Measurements from ENCODE around the gene WNT3. TPM values are rescaled to one million over a fixed set of nuclear protein-coding genes. Genes with fewer than 3 reads are reported as not detected.

The WNT3 gene
- total and polyA plus RNA-seq, 2 of the 8 experiments (the other 6 are each of a cell fraction or from before 2014, with no cell fraction given) = 0.56 to 2.0 TPM

DNA sequence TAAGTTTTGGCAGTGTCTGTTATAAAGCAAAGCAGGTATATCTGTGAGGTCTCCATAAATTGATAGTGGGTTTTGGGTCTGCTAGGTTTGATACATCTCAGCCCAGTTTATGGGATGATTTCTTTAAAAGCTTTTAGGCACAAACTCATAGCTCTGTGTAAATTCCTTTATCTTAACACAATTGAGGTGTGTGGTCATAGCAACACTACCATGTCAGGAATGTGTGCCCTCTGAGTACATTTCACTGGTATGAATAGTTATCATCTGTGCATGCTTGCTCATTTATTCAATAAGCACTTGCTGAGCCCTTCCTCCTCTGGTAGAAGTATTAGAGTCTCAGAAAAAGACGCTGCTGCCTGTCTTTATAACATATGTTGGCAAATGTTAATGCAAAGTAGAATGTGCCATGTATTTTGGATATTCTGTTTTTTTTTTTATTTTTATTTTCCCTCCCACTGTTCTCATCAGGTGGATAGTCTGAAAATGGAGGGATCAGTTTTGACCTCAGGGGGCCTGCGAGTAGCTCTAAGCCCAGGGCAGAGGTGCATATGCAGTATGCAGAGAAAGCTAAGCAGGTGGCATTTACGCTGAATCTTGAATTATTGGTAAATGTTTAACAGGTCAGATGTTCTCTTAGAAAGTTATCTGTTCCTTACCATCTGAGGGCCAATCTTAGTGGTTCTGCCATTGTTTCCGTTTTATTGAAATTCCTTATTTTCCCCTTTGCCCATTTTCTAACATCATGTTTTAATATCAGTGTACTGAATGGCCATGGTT is 90.7 kb downstream of the WNT3 start (continued):
- TF ChIP-seq SUZ12 (IDR thresholded peaks at IDR 0.05; ENCODE audit: low read length) = no peak

All from H1 (cell line).